HG03432 (cell line): ENCODE results near the gene ITPR2.
"Not testable (repeated sequence)": the region's sequence is repeated elsewhere in the genome, so short reads cannot be mapped to it uniquely, and the experiment has no call there.

Source experiments
- ATAC-seq: cut with Tn5 transposase; IDR thresholded peaks from one replicate; pipeline ENCODE4 v1.9.1; 2021; ENCODE audit warnings: mild to moderate bottlenecking, moderate library complexity; ENCODE audit not compliant: unreplicated experiment

ITPR2 gene

GRCh38 chr12:26851031-26851809 is 18.2 kb upstream of the ITPR2 start:
- ATAC-seq, result no peak

- no peak for ATAC-seq
These were observed 15.3 kb upstream of the ITPR2 start for GRCh38 chr12:26848156-26848825.

GRCh38 chr12:26847431-26847830 is 14.4 kb upstream of the ITPR2 start:
- no peak for ATAC-seq

GRCh38 chr12:26846416-26846815 is 13.4 kb upstream of the ITPR2 start:
- no peak for ATAC-seq

GRCh38 chr12:26845984-26846383 is 13.0 kb upstream of the ITPR2 start:
- ATAC-seq, result no peak

GRCh38 chr12:26845057-26845666 is 12.2 kb upstream of the ITPR2 start:
- ATAC-seq, result no peak

- ATAC-seq, result no peak
These were observed 10.3 kb upstream of the ITPR2 start for GRCh38 chr12:26843311-26843710.

GRCh38 chr12:26841085-26841484 is 8.1 kb upstream of the ITPR2 start:
- no peak for ATAC-seq

GRCh38 chr12:26839512-26839911 is 6.5 kb upstream of the ITPR2 start:
- no peak for ATAC-seq

- no peak for ATAC-seq
These were observed 6.0 kb upstream of the ITPR2 start for GRCh38 chr12:26838888-26839416.

- no peak for ATAC-seq
These were observed 3.2 kb upstream of the ITPR2 start for GRCh38 chr12:26836201-26836600.

GRCh38 chr12:26834503-26835060 is 1.6 kb upstream of the ITPR2 start:
- ATAC-seq, result not testable (repeated sequence)

GRCh38 chr12:26833743-26834490 is 923 bp upstream of the ITPR2 start:
- peak; percentile 18 for ATAC-seq

GRCh38 chr12:26831951-26832821 is 808 bp downstream of the ITPR2 start:
- peak; percentile 48 for ATAC-seq

- ATAC-seq, result no peak
These were observed 2.0 kb downstream of the ITPR2 start for GRCh38 chr12:26830783-26831551.

- no peak for ATAC-seq
These were observed 2.6 kb downstream of the ITPR2 start for GRCh38 chr12:26830363-26830762.

GRCh38 chr12:26828280-26829073 is 4.5 kb downstream of the ITPR2 start:
- no peak for ATAC-seq

GRCh38 chr12:26826437-26826836 is 6.6 kb downstream of the ITPR2 start:
- no peak for ATAC-seq
